ENCODE results near the gene IL16. TPM values are rescaled to one million over a fixed set of nuclear protein-coding genes. Genes with fewer than 3 reads are reported as not detected.

IL16 gene
- total and polyA plus RNA-seq, 9 of the 15 experiments (the other 6 are each of a cell fraction or from before 2014, with no cell fraction given): 1.4 to 18.8 (median 10.6) TPM

GRCh38 chr15:81197255-81197630 is 564 bp downstream of the IL16 start:
- no peaks in the 10 kb centered on the region for H3K4me1 ChIP-seq (replicated peaks in 1 of 2; ENCODE audit: control insufficient read depth in 2 of 2, insufficient read depth in 2 of 2, low read length in 2 of 2)
- POLR2A ChIA-PET: interaction anchor here (0.6 kb wide), 2 partner anchors 180 to 235 kb away, joined by 3 to 4 read pairs; no protein-coding TSS in a partner anchor
- no peak overlapping the region for H3K4me2 ChIP-seq (ENCODE audit: insufficient read depth, low read length)
- no TSS peak for BruUV-seq (replicated peaks)
- H4K20me1 ChIP-seq (replicated peaks; ENCODE audit: control insufficient read depth, insufficient read depth, low read length): no peaks in the 10 kb centered on the region
- no peak overlapping the region; a peak in 1 of 4 replicates for H3K9ac ChIP-seq (ENCODE audit: insufficient read depth in 1 of 2, low read depth in 2 of 2, low read length in 2 of 2)
- H3K36me3 ChIP-seq (ENCODE audit: control insufficient read depth, insufficient read depth, low read length): peaks cover 3% of the 10 kb centered on the region; the same call in 1 of the 3 replicates
- FAIRE-seq: no peak
- no peak for ATAC-seq
- H3K9me3 ChIP-seq (replicated peaks; ENCODE audit: control insufficient read depth, insufficient read depth, low read depth, low read length): no peaks in the 10 kb centered on the region
- H3K9me1 ChIP-seq (ENCODE audit: control insufficient read depth, insufficient read depth, low read length): no peaks in the 10 kb centered on the region
- DNase-seq (ENCODE audit: extremely low read depth in 1 of 4, low spot score in 3 of 4): no peak
- CTCF ChIA-PET (ENCODE audit: low intra/inter-chr PET ratio): no interaction called here
- TF ChIP-seq IRF2 (CRISPR knock-in tag; IDR thresholded peaks at IDR 0.05) (no peak), SREBF2 (CRISPR knock-in tag; IDR thresholded peaks at IDR 0.05) (no peak), ARID1B (IDR thresholded peaks at IDR 0.05) (no peak), POLR3G (IDR thresholded peaks at IDR 0.05; ENCODE audit: extremely low read depth, insufficient read length, insufficient replicate concordance) (no peak), ZNF232 (CRISPR knock-in tag; IDR thresholded peaks at IDR 0.05) (no peak), SNIP1 (IDR thresholded peaks at IDR 0.05; ENCODE audit: low read depth) (no peak), GTF3C2 (IDR thresholded peaks at IDR 0.05; ENCODE audit: borderline replicate concordance, extremely low read depth, insufficient read length) (no peak), ZNF644 (tag; IDR thresholded peaks at IDR 0.05; ENCODE audit: low read depth) (no peak), SRSF1 (IDR thresholded peaks at IDR 0.05; ENCODE audit: low read depth, low read length) (no peak), CGGBP1 (CRISPR knock-in tag; IDR thresholded peaks at IDR 0.05) (no peak), CCNT2 (IDR thresholded peaks at IDR 0.05; ENCODE audit: borderline replicate concordance, extremely low read depth, insufficient read length, low read depth, low read length) (no peak), GATAD2A (IDR thresholded peaks at IDR 0.05) (no peak), TCF15 (CRISPR knock-in tag; IDR thresholded peaks at IDR 0.05) (no peak), PHF21A (IDR thresholded peaks at IDR 0.05; ENCODE audit: borderline replicate concordance, low read depth) (no peak), MYBL2 (IDR thresholded peaks at IDR 0.05; ENCODE audit: low read depth) (no peak), MYBL2 (CRISPR knock-in tag; IDR thresholded peaks at IDR 0.05; ENCODE audit: borderline replicate concordance) (no peak)
- 60% methylated on average over 7 of the region's 7 CpGs for WGBS (ENCODE audit: insufficient coverage, low coverage, missing lambda C conversion rate)
- no peak overlapping the region for H3K4me3 ChIP-seq
- H3K27ac ChIP-seq (ENCODE audit: extremely low read depth, low read depth, low read length): no peak overlapping the region
- in situ Hi-C loops (cut with MboI): no loop called here
- no peaks in the 10 kb centered on the region for H3K79me2 ChIP-seq (ENCODE audit: control insufficient read depth, insufficient read depth, low read length)
- intact Hi-C loops (cut with micrococcal nuclease): no loop called here
- no peak overlapping the region for H2AFZ ChIP-seq (ENCODE audit: low read depth, low read length)
- H3K27me3 ChIP-seq (ENCODE audit: control insufficient read depth in 2 of 2, insufficient read depth in 2 of 2, low read length in 2 of 2): no peaks in the 10 kb centered on the region
